GM12892 (cell line): ENCODE results near the gene ETS1.

Experiments used
- POLR2A ChIP-seq: IDR thresholded peaks from 2 replicates; pipeline ENCODE4 v1.6.1; 2011; ENCODE audit warnings: low read depth, low read length, control low read depth
- POLR2AphosphoS5 ChIP-seq: IDR thresholded peaks from 2 replicates; pipeline ENCODE4 v1.6.1; 2011; ENCODE audit warnings: low read depth, low read length, control low read depth

GRCh38 chr11:128483211-128483788 lies 104.1 kb downstream of the ETS1 start:
- TF ChIP-seq POLR2AphosphoS5 (peak; percentile 21; the same call in 1 of the 2 replicates), POLR2A (no peak; the same call in 1 of the 2 replicates)
